ENCODE data around the gene LOXL1. TPM values are rescaled to one million over a fixed set of nuclear protein-coding genes. Genes with fewer than 3 reads are reported as not detected.

LOXL1 gene
- total RNA-seq, 2 donors from 2014 or later = 20.5 to 22.5 TPM

- 97% methylated on average over 9 of the region's 9 CpGs for WGBS
- Histone ChIP-seq H3K4me3 (no peak overlapping the region), H3K36me3 (no peaks in the 10 kb centered on the region), H3K27me3 (replicated peaks; ENCODE audit: insufficient read depth) (no peaks in the 10 kb centered on the region), H3K27ac (no peak overlapping the region), H3K9me3 (no peaks in the 10 kb centered on the region), H3K4me1 (replicated peaks) (no peaks in the 10 kb centered on the region)
- no peak for TF ChIP-seq CTCF (IDR thresholded peaks at IDR 0.05)
- TF ChIP-seq POLR2A (IDR thresholded peaks at IDR 0.05) = no peak
- TF ChIP-seq POLR2AphosphoS5 (IDR thresholded peaks at IDR 0.05) = no peak
- no peak for DNase-seq (ENCODE audit: low spot score)
- intact Hi-C loops (cut with DNase I) = no loop called here
Observed at GRCh38 chr15:73947651-73948050, 21.4 kb downstream of the LOXL1 start.

- WGBS = 91% methylated on average over 4 of the region's 4 CpGs
- TF ChIP-seq POLR2A (IDR thresholded peaks at IDR 0.05) (no peak), POLR2AphosphoS5 (IDR thresholded peaks at IDR 0.05) (no peak), CTCF (IDR thresholded peaks at IDR 0.05) (no peak)
- H3K36me3 ChIP-seq = no peaks in the 10 kb centered on the region
- H3K27ac ChIP-seq = no peak overlapping the region
- intact Hi-C loops (cut with DNase I) = no loop called here
- no peaks in the 10 kb centered on the region for H3K4me1 ChIP-seq (replicated peaks)
- H3K9me3 ChIP-seq = no peaks in the 10 kb centered on the region
- no peaks in the 10 kb centered on the region for H3K27me3 ChIP-seq (replicated peaks; ENCODE audit: insufficient read depth)
- no peak for DNase-seq (ENCODE audit: low spot score)
- H3K4me3 ChIP-seq = no peak overlapping the region
Observed at GRCh38 chr15:73948396-73948795, 22.1 kb downstream of the LOXL1 start.

- no peak overlapping the region for H3K27ac ChIP-seq
- no peak for DNase-seq (ENCODE audit: low spot score)
- TF ChIP-seq POLR2AphosphoS5 (IDR thresholded peaks at IDR 0.05) = no peak
- TF ChIP-seq CTCF (IDR thresholded peaks at IDR 0.05) = no peak
- no peak for TF ChIP-seq POLR2A (IDR thresholded peaks at IDR 0.05)
- H3K4me3 ChIP-seq = no peak overlapping the region
- no peaks in the 10 kb centered on the region for H3K27me3 ChIP-seq (replicated peaks; ENCODE audit: insufficient read depth)
- no peaks in the 10 kb centered on the region for H3K9me3 ChIP-seq
- intact Hi-C loops (cut with DNase I) = no loop called here
- 69% methylated on average over 4 of the region's 4 CpGs for WGBS
- no peaks in the 10 kb centered on the region for H3K36me3 ChIP-seq
- no peaks in the 10 kb centered on the region for H3K4me1 ChIP-seq (replicated peaks)
Observed at GRCh38 chr15:73948982-73949381, 22.7 kb downstream of the LOXL1 start.

GRCh38 chr15:73949496-73949895, 23.2 kb downstream of the LOXL1 start:
- no peaks in the 10 kb centered on the region for H3K27me3 ChIP-seq (replicated peaks; ENCODE audit: insufficient read depth)
- intact Hi-C loops (cut with DNase I) = no loop called here
- DNase-seq (ENCODE audit: low spot score) = no peak

More at GRCh38 chr15:73949496-73949895, 23.2 kb downstream of the LOXL1 start:
- no peaks in the 10 kb centered on the region for H3K36me3 ChIP-seq
- H3K27ac ChIP-seq = no peak overlapping the region
- H3K9me3 ChIP-seq = no peaks in the 10 kb centered on the region
- no peak for TF ChIP-seq POLR2AphosphoS5 (IDR thresholded peaks at IDR 0.05)
- no peak for TF ChIP-seq POLR2A (IDR thresholded peaks at IDR 0.05)
- TF ChIP-seq CTCF (IDR thresholded peaks at IDR 0.05) = no peak
- no peaks in the 10 kb centered on the region for H3K4me1 ChIP-seq (replicated peaks)
- 93% methylated on average over 10 of the region's 10 CpGs for WGBS
- H3K4me3 ChIP-seq = no peak overlapping the region

Data from prostate gland (tissue), 2 donors.